Measurements from ENCODE around the gene RALGAPA2.

RALGAPA2 gene

DNA sequence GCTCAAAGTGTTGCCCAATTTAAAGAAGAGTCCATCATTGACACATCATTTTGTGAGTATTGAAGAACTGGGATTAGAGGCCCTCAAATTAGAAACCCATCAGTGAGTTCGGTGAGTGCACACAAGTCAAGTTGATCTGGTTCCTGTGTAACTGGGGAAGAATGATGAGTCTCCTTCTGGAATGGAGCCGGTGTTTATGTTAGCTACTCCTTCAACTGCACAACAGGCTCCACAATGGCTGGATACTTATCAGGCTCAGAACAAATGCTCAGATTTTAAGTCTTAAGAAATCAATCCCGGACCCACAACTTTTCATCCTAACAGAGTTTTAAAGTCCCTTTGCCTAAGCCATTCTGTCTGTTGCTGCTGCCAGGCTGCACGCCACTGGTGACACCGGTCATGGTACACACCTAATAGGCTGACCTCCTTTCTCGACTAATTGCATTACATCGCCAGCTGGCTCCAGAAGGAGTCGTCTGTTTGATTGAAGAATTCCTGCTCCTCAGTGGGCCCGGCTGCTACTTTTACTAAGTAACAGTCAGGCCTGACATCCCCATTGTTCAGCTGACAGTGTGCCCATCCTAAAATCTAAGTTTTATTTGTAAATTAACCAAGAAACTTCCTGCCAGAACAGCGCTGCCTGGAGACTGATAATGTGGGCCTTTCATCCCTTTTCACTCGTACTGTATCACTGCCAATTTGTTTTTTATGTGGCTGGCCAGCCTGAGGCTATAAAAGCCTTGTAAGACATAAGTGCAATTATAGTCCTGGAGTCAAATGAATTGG, 214.2 kb downstream of the RALGAPA2 start:
- DNase-seq (ENCODE audit: low read depth, low spot score), result peak; percentile 14
- no peak overlapping the region for H3K4me3 ChIP-seq (ENCODE audit: low read depth, low read length)
- in situ Hi-C loops (cut with HindIII; ENCODE audit: low sequenced_read_pairs), result no loop called here
- TF ChIP-seq, protein P1, sequence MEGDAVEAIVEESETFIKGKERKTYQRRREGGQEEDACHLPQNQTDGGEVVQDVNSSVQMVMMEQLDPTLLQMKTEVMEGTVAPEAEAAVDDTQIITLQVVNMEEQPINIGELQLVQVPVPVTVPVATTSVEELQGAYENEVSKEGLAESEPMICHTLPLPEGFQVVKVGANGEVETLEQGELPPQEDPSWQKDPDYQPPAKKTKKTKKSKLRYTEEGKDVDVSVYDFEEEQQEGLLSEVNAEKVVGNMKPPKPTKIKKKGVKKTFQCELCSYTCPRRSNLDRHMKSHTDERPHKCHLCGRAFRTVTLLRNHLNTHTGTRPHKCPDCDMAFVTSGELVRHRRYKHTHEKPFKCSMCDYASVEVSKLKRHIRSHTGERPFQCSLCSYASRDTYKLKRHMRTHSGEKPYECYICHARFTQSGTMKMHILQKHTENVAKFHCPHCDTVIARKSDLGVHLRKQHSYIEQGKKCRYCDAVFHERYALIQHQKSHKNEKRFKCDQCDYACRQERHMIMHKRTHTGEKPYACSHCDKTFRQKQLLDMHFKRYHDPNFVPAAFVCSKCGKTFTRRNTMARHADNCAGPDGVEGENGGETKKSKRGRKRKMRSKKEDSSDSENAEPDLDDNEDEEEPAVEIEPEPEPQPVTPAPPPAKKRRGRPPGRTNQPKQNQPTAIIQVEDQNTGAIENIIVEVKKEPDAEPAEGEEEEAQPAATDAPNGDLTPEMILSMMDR (IDR thresholded peaks at IDR 0.05; ENCODE audit: low read depth, low read length), result no peak

GRCh38 chr20:20497242-20497978, 215.0 kb downstream of the RALGAPA2 start:
- no peak for DNase-seq (ENCODE audit: low read depth, low spot score)
- in situ Hi-C loops (cut with HindIII; ENCODE audit: low sequenced_read_pairs), result no loop called here
- TF ChIP-seq, protein P1 (IDR thresholded peaks at IDR 0.05; ENCODE audit: low read depth, low read length), result no peak

DNA sequence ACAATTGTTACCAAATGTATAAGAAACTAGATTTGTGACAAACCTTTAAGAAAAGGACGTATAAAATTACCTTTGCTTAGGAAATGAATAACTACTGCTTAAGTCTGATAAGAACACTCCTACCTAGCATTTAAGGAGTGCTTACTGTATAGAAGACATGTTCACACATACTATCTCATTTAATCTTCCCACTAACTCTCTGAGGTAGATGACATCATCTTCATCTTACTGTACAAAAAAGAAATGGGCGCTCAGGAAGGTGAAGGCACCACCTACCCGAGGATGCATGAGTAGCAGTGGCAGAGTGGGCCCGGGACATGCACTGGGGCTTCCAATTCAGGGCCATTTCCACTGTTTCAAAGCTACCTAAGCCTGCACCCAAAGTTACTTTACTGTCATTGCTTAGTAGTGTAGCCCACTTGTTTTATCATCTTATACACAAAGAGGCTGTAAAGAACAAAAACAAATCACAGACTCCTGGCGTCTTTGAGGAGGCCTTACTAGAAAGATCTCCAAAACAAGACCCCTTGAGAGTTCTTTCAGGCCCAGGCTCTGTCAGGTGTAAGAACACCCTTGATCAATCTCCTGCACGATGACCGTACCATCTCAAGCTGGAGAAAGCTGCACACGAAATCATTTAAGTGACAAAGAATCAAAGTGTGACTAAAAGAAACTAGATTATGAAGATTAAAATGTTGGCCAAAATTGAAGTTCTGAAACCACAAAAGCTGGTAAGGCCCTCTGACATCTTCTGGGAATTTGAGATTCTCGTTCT, 216.5 kb downstream of the RALGAPA2 start:
- TF ChIP-seq, protein P1 (IDR thresholded peaks at IDR 0.05; ENCODE audit: low read depth, low read length), result no peak
- no peak for DNase-seq (ENCODE audit: low read depth, low spot score)
- H3K4me3 ChIP-seq (ENCODE audit: low read depth, low read length), result no peak overlapping the region
- in situ Hi-C loops (cut with HindIII; ENCODE audit: low sequenced_read_pairs), result no loop called here

More at GRCh38 chr20:20497242-20497978, 215.0 kb downstream of the RALGAPA2 start:
- no peak overlapping the region for H3K4me3 ChIP-seq (ENCODE audit: low read depth, low read length)

- TF ChIP-seq, protein P1 (IDR thresholded peaks at IDR 0.05; ENCODE audit: low read depth, low read length), result no peak
- in situ Hi-C loops (cut with HindIII; ENCODE audit: low sequenced_read_pairs), result no loop called here
- no peak overlapping the region for H3K4me3 ChIP-seq (ENCODE audit: low read depth, low read length)
- no peak for DNase-seq (ENCODE audit: low read depth, low spot score)
Measured at GRCh38 chr20:20493701-20494100, 218.7 kb downstream of the RALGAPA2 start.

GRCh38 chr20:20492521-20493332, 219.7 kb downstream of the RALGAPA2 start:
- TF ChIP-seq, protein P1 (IDR thresholded peaks at IDR 0.05; ENCODE audit: low read depth, low read length), result no peak
- DNase-seq (ENCODE audit: low read depth, low spot score), result no peak
- in situ Hi-C loops (cut with HindIII; ENCODE audit: low sequenced_read_pairs), result no loop called here
- H3K4me3 ChIP-seq (ENCODE audit: low read depth, low read length), result no peak overlapping the region

All from astrocyte of the spinal cord (primary cell).